Natural killer cell (primary cell): Measurements from ENCODE around the gene GABBR2. TPM values are rescaled to one million over a fixed set of nuclear protein-coding genes. Genes with fewer than 3 reads are reported as not detected.

Experiments
- ATAC-seq, 3 donors: fragments of 150-1000 bp in 2 of 3; fragments of 200-7000 bp in 1 of 3; cut with Tn5 transposase; 1 replicate in 1 of 3; 2 replicates in 2 of 3; pipeline ENCODE4 v1.10.0; 2021; ENCODE audit warnings: mild to moderate bottlenecking in 2 of 3, moderate library complexity in 2 of 3
- DNase-seq, 2 donors: peaks; one replicate each; pipeline versions ENCODE4 v3.0.0 to v3.0.0-alpha.2; 2013 to 2021; ENCODE audit warnings: mixed read lengths in 1 of 2
- H3K27ac ChIP-seq: one replicate; pipeline ENCODE4 v1.5.1; 2013; ENCODE audit warnings: mild to moderate bottlenecking, low read length
- H3K27me3 ChIP-seq: one replicate; pipeline ENCODE4 v1.6.1; 2013; ENCODE audit warnings: low read length; ENCODE audit not compliant: control insufficient read depth, insufficient read depth
- H3K36me3 ChIP-seq: one replicate; pipeline ENCODE4 v1.6.1; 2013; ENCODE audit warnings: low read length; ENCODE audit not compliant: control insufficient read depth, insufficient read depth
- H3K4me1 ChIP-seq: one replicate; pipeline ENCODE4 v1.6.1; 2013; ENCODE audit warnings: low read length; ENCODE audit not compliant: control insufficient read depth, insufficient read depth
- H3K4me3 ChIP-seq: one replicate; pipeline ENCODE4 v1.5.1; 2013; ENCODE audit warnings: low read length
- H3K9me3 ChIP-seq: one replicate; pipeline ENCODE4 v1.6.1; 2013; ENCODE audit warnings: low read length; ENCODE audit not compliant: control insufficient read depth, insufficient read depth
- H3K27ac Mint-ChIP-seq, 2 donors: one replicate each; pipeline ENCODE4 v1.8.0; 2022; ENCODE audit warnings: mild to moderate bottlenecking in 2 of 2, mixed read lengths in 2 of 2, moderate library complexity in 1 of 2
- H3K27me3 Mint-ChIP-seq, 2 donors: one replicate each; pipeline ENCODE4 v1.8.0; 2022; ENCODE audit warnings: low read depth in 2 of 2, mixed read lengths in 2 of 2
- H3K36me3 Mint-ChIP-seq: one replicate; pipeline ENCODE4 v1.8.0; 2022; ENCODE audit warnings: mixed read lengths
- H3K4me1 Mint-ChIP-seq, 2 donors: one replicate each; pipeline ENCODE4 v1.8.0; 2022; ENCODE audit warnings: mixed read lengths in 2 of 2
- H3K4me3 Mint-ChIP-seq: one replicate; pipeline ENCODE4 v1.8.0; 2022; ENCODE audit warnings: mild to moderate bottlenecking, moderate library complexity, mixed read lengths
- H3K9me3 Mint-ChIP-seq, 2 donors: one replicate each; pipeline ENCODE4 v1.8.0; 2022; ENCODE audit warnings: mixed read lengths in 2 of 2
- WGBS: methylation state at CpG from one replicate; pipeline ENCODE4 v1.1.7; 2013; ENCODE audit warnings: missing lambda C conversion rate; ENCODE audit not compliant: insufficient coverage; 5-methylcytosine and 5-hydroxymethylcytosine counted together
- intact Hi-C: fragments of 100-400 bp; cut with micrococcal nuclease; formaldehyde crosslinking; loops from one replicate; pipeline ENCODE4 v1.14.2; 2022
- total RNA-seq, 4 donors: library from RNA; stranded (reverse); fragments of 120-200 nt in 1 of 4; gene quantifications; one replicate each; pipeline versions ENCODE4 v1.2.3 to v1.2.4, GENCODE V29; 2013 to 2022
- TF ChIP-seq, protein P1 (sequence below): fragments of 200-600 bp; IDR thresholded peaks from one replicate; pipeline ENCODE4 v1.8.0; 2022; ENCODE audit warnings: antibody characterized with exemption

Gene GABBR2
- total RNA-seq, 3 donors from 2014 or later (not counting 1 experiment from before 2014, with no cell fraction given), result not detected

DNA sequence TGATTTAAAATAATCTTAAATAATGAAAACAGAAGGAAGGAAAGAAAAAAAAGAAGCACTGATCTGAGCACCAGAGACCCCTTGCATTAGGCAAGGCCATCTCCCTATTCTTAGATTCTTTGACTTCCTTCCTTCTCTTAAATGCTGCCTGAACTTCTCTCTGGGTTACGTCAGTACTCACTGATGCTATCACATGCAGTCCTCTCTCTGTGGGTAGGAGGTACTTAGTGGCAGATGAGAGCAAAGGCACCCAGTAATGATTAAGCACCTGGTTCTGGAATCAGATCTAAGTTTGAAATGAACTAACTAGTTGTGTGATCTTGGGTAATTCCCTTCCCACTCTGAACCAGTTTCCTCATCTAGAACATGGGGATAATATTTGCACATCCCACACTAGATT, 343.0 kb downstream of the GABBR2 start:
- Mint-ChIP-seq H3K27me3 (peaks cover 6 to 30% of the 10 kb centered on the region in 2 donors), H3K4me1 (no peaks in the 10 kb centered on the region), H3K9me3 (peaks cover 6 to 10% of the 10 kb centered on the region in 2 donors), H3K4me3 (no peak overlapping the region), H3K36me3 (peaks cover 9% of the 10 kb centered on the region), H3K27ac (no peak overlapping the region)
- no peaks in the 10 kb centered on the region for H3K27me3 ChIP-seq
- H3K4me3 ChIP-seq, result no peak overlapping the region
- H3K27ac ChIP-seq, result no peak overlapping the region
- no peaks in the 10 kb centered on the region for H3K36me3 ChIP-seq
- peaks cover 15% of the 10 kb centered on the region for H3K9me3 ChIP-seq
- intact Hi-C loops, result no loop called here
- TF ChIP-seq, protein P1, sequence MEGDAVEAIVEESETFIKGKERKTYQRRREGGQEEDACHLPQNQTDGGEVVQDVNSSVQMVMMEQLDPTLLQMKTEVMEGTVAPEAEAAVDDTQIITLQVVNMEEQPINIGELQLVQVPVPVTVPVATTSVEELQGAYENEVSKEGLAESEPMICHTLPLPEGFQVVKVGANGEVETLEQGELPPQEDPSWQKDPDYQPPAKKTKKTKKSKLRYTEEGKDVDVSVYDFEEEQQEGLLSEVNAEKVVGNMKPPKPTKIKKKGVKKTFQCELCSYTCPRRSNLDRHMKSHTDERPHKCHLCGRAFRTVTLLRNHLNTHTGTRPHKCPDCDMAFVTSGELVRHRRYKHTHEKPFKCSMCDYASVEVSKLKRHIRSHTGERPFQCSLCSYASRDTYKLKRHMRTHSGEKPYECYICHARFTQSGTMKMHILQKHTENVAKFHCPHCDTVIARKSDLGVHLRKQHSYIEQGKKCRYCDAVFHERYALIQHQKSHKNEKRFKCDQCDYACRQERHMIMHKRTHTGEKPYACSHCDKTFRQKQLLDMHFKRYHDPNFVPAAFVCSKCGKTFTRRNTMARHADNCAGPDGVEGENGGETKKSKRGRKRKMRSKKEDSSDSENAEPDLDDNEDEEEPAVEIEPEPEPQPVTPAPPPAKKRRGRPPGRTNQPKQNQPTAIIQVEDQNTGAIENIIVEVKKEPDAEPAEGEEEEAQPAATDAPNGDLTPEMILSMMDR, result no peak
- ATAC-seq (no peak), DNase-seq (no peak)
- no CpG with 5 or more reads among the region's 1 CpG for WGBS
- no peaks in the 10 kb centered on the region for H3K4me1 ChIP-seq

DNA sequence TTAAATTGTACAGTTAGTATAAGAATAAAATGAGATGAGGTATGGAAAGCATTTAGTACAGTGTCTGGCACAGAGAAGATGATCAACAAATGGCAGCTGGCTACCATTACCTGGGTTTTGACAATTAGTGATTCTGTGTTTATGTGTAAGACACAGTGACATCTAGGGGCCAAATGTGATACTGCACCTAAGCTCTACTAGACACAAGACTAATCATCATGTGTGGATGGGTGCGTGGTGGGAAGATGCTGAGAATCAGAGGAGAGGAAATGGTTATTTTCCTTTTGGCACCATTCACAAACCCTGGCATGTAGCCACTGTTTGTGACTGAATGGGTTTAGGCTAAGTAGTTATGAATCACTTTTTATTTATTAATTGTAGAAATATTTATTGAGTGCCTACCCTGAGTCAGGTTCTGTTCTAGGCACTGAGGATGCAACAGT, 343.5 kb downstream of the GABBR2 start:
- Mint-ChIP-seq H3K27me3 (peaks cover 6 to 31% of the 10 kb centered on the region in 2 donors), H3K9me3 (peaks cover 6 to 10% of the 10 kb centered on the region in 2 donors), H3K4me1 (no peaks in the 10 kb centered on the region), H3K27ac (no peak overlapping the region), H3K36me3 (peaks cover 9% of the 10 kb centered on the region), H3K4me3 (no peak overlapping the region)
- no peaks in the 10 kb centered on the region for H3K4me1 ChIP-seq
- intact Hi-C loops, result no loop called here
- H3K9me3 ChIP-seq, result peaks cover 15% of the 10 kb centered on the region
- no peak overlapping the region for H3K4me3 ChIP-seq
- H3K27me3 ChIP-seq, result no peaks in the 10 kb centered on the region
- TF ChIP-seq, protein P1, result no peak
- no peak for ATAC-seq
- no peak overlapping the region for H3K27ac ChIP-seq
- H3K36me3 ChIP-seq, result no peaks in the 10 kb centered on the region
- WGBS, result no CpG with 5 or more reads among the region's 1 CpG
- peak in 1 of 2 donors; percentile 20 for DNase-seq

DNA sequence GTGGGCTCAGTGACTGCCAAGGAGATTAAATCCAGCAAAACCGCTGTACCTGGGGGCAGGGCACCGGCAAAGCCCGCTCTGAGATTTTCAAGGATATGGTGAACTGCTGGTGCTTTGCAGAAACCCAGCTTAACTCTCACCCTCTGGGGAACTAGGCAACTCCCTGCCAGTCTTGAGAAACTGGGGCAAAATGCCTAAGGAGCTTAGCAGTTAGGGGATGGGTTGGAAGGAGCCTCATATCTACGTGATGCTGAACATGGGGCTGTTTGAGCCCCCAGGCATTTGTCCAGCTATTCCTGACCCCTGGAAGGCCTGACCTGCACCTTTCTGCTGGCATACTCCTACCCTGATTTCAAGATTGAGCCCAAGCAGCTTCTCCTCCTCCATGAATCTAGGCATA, 344.6 kb downstream of the GABBR2 start:
- Mint-ChIP-seq H3K27me3 (peaks cover 6 to 31% of the 10 kb centered on the region in 2 donors), H3K9me3 (peaks cover 6 to 10% of the 10 kb centered on the region in 2 donors), H3K4me3 (no peak overlapping the region), H3K4me1 (no peaks in the 10 kb centered on the region), H3K27ac (no peak overlapping the region), H3K36me3 (peaks cover 9% of the 10 kb centered on the region)
- intact Hi-C loops, result no loop called here
- H3K27me3 ChIP-seq, result no peaks in the 10 kb centered on the region
- H3K27ac ChIP-seq, result no peak overlapping the region
- no peaks in the 10 kb centered on the region for H3K36me3 ChIP-seq
- ATAC-seq (no peak), DNase-seq (no peak)
- TF ChIP-seq, protein P1, result no peak
- H3K4me3 ChIP-seq, result no peak overlapping the region
- WGBS, result 79% methylated on average over 4 of the region's 4 CpGs
- H3K9me3 ChIP-seq, result peaks cover 15% of the 10 kb centered on the region
- H3K4me1 ChIP-seq, result no peaks in the 10 kb centered on the region

DNA sequence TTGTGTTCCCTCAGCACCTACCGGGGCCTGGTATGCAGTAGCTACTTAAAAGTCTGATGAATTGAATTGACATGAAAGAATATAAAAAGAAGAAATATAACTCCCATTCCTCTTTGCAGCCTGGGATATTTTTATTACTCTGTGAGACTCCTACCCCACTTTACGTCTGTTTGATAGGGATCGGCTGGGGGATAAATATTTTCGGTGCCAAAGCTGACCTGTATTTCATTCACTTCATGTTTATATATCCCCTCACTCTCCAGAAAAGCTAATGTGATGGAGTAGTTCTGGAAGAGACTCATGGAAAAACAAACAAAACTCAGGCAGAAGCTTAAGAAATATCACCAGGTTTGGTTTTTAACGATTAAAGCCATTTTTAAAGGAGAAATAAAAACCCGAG, 345.1 kb downstream of the GABBR2 start:
- no peak for DNase-seq
- TF ChIP-seq, protein P1, result no peak
- H3K4me3 ChIP-seq, result no peak overlapping the region
- no peak overlapping the region for H3K27ac Mint-ChIP-seq
- WGBS, result 68% methylated on average over 2 of the region's 6 CpGs
- H3K9me3 Mint-ChIP-seq, result peaks cover 6 to 10% of the 10 kb centered on the region in 2 donors
- no peaks in the 10 kb centered on the region for H3K36me3 ChIP-seq
- H3K27me3 Mint-ChIP-seq, result peaks cover 6 to 31% of the 10 kb centered on the region in 2 donors
- peaks cover 9% of the 10 kb centered on the region for H3K36me3 Mint-ChIP-seq
- ATAC-seq, result no peak
- no peak overlapping the region for H3K4me3 Mint-ChIP-seq
- intact Hi-C loops, result no loop called here
- peaks cover 15% of the 10 kb centered on the region for H3K9me3 ChIP-seq
- H3K27ac ChIP-seq, result no peak overlapping the region
- H3K27me3 ChIP-seq, result no peaks in the 10 kb centered on the region
- no peaks in the 10 kb centered on the region for H3K4me1 ChIP-seq
- no peaks in the 10 kb centered on the region for H3K4me1 Mint-ChIP-seq
